ENCODE measurements around the gene SLC9B1.
"Not testable (repeated sequence)": the region's sequence is repeated elsewhere in the genome, so short reads cannot be mapped to it uniquely, and the experiment has no call there.

SLC9B1 gene

GRCh38 chr4:102867278-102868152 lies 152.0 kb downstream of the SLC9B1 start:
- peaks cover 54% of the 10 kb centered on the region for H3K36me3 ChIP-seq (ENCODE audit: control insufficient read depth, low read length)
- H3K4me1 ChIP-seq (ENCODE audit: control insufficient read depth, low read length) = peaks cover 36% of the 10 kb centered on the region
- peak overlapping the region; percentile 93 for H3K27ac ChIP-seq (ENCODE audit: low read depth, low read length)
- H3K79me2 ChIP-seq (ENCODE audit: control insufficient read depth, low read length) = peaks cover 93% of the 10 kb centered on the region
- peak overlapping the region; percentile 94 for H3K4me2 ChIP-seq (ENCODE audit: low read length)
- H3F3A ChIP-seq (ENCODE audit: control insufficient read depth, insufficient read depth) = peaks cover 8% of the 10 kb centered on the region
- H3K27me3 ChIP-seq (ENCODE audit: control insufficient read depth, low read length) = no peaks in the 10 kb centered on the region
- no peaks in the 10 kb centered on the region for H3K9me2 ChIP-seq (replicated peaks; ENCODE audit: control insufficient read depth, low read length)
- H4K20me1 ChIP-seq (ENCODE audit: control insufficient read depth, insufficient read depth, low read depth, low read length) = no peaks in the 10 kb centered on the region
- H3K9me3 ChIP-seq (ENCODE audit: control insufficient read depth, insufficient read depth, low read length) = no peaks in the 10 kb centered on the region
- H3K4me3 ChIP-seq (ENCODE audit: low read length) = peak overlapping the region; percentile 92
- TF ChIP-seq EZH2phosphoT487 (IDR thresholded peaks at IDR 0.05; ENCODE audit: borderline replicate concordance, low read length) (no peak), CTCF (IDR thresholded peaks at IDR 0.05; ENCODE audit: low read depth, low read length, poor library complexity, severe bottlenecking) (no peak)

GRCh38 chr4:102865327-102865726 lies 154.2 kb downstream of the SLC9B1 start:
- H3K9me3 ChIP-seq (ENCODE audit: control insufficient read depth, insufficient read depth, low read length); H3K27me3 ChIP-seq (ENCODE audit: control insufficient read depth, low read length); H3F3A ChIP-seq (ENCODE audit: control insufficient read depth, insufficient read depth); H3K27ac ChIP-seq (ENCODE audit: low read depth, low read length); H3K9me2 ChIP-seq (replicated peaks; ENCODE audit: control insufficient read depth, low read length); H3K4me3 ChIP-seq (ENCODE audit: low read length); H4K20me1 ChIP-seq (ENCODE audit: control insufficient read depth, insufficient read depth, low read depth, low read length): not testable (repeated sequence)
- Histone ChIP-seq H3K79me2 (ENCODE audit: control insufficient read depth, low read length) (peaks cover 91% of the 10 kb centered on the region), H3K4me1 (ENCODE audit: control insufficient read depth, low read length) (peaks cover 25% of the 10 kb centered on the region), H3K4me2 (ENCODE audit: low read length) (peak overlapping the region; percentile 20), H3K36me3 (ENCODE audit: control insufficient read depth, low read length) (peaks cover 65% of the 10 kb centered on the region)

GRCh38 chr4:102862747-102863146 lies 156.8 kb downstream of the SLC9B1 start:
- Histone ChIP-seq H3K79me2 (ENCODE audit: control insufficient read depth, low read length) (peaks cover 88% of the 10 kb centered on the region), H3F3A (ENCODE audit: control insufficient read depth, insufficient read depth) (peaks cover 8% of the 10 kb centered on the region; the same call in 1 of the 2 replicates), H3K4me3 (ENCODE audit: low read length) (no peak overlapping the region), H3K36me3 (ENCODE audit: control insufficient read depth, low read length) (peaks cover 64% of the 10 kb centered on the region), H3K9me2 (replicated peaks; ENCODE audit: control insufficient read depth, low read length) (no peaks in the 10 kb centered on the region), H3K27ac (ENCODE audit: low read depth, low read length) (no peak overlapping the region), H3K4me1 (ENCODE audit: control insufficient read depth, low read length) (peaks cover 32% of the 10 kb centered on the region), H3K9me3 (ENCODE audit: control insufficient read depth, insufficient read depth, low read length) (peaks cover 15% of the 10 kb centered on the region; the same call in 1 of the 2 replicates), H3K4me2 (ENCODE audit: low read length) (no peak overlapping the region), H4K20me1 (ENCODE audit: control insufficient read depth, insufficient read depth, low read depth, low read length) (no peaks in the 10 kb centered on the region), H3K27me3 (ENCODE audit: control insufficient read depth, low read length) (no peaks in the 10 kb centered on the region)
- TF ChIP-seq CTCF (IDR thresholded peaks at IDR 0.05; ENCODE audit: low read depth, low read length, poor library complexity, severe bottlenecking) = no peak
- TF ChIP-seq EZH2phosphoT487 (IDR thresholded peaks at IDR 0.05; ENCODE audit: borderline replicate concordance, low read length) = no peak

GRCh38 chr4:102862016-102862415 lies 157.5 kb downstream of the SLC9B1 start:
- H3K4me3 ChIP-seq (ENCODE audit: low read length) = no peak overlapping the region
- TF ChIP-seq EZH2phosphoT487 (IDR thresholded peaks at IDR 0.05; ENCODE audit: borderline replicate concordance, low read length) (no peak), CTCF (IDR thresholded peaks at IDR 0.05; ENCODE audit: low read depth, low read length, poor library complexity, severe bottlenecking) (no peak)
- H3K27ac ChIP-seq (ENCODE audit: low read depth, low read length) = no peak overlapping the region
- no peaks in the 10 kb centered on the region for H4K20me1 ChIP-seq (ENCODE audit: control insufficient read depth, insufficient read depth, low read depth, low read length)
- peaks cover 61% of the 10 kb centered on the region for H3K36me3 ChIP-seq (ENCODE audit: control insufficient read depth, low read length)
- peaks cover 15% of the 10 kb centered on the region; the same call in 1 of the 2 replicates for H3K9me3 ChIP-seq (ENCODE audit: control insufficient read depth, insufficient read depth, low read length)
- H3K79me2 ChIP-seq (ENCODE audit: control insufficient read depth, low read length) = peaks cover 81% of the 10 kb centered on the region
- no peaks in the 10 kb centered on the region for H3K27me3 ChIP-seq (ENCODE audit: control insufficient read depth, low read length)
- H3K9me2 ChIP-seq (replicated peaks; ENCODE audit: control insufficient read depth, low read length) = no peaks in the 10 kb centered on the region
- H3K4me2 ChIP-seq (ENCODE audit: low read length) = no peak overlapping the region
- peaks cover 8% of the 10 kb centered on the region; the same call in 1 of the 2 replicates for H3F3A ChIP-seq (ENCODE audit: control insufficient read depth, insufficient read depth)
- peaks cover 30% of the 10 kb centered on the region for H3K4me1 ChIP-seq (ENCODE audit: control insufficient read depth, low read length)
